OCI-LY7 (cell line): ENCODE data around the gene MGA. TPM values are rescaled to one million over a fixed set of nuclear protein-coding genes. Genes with fewer than 3 reads are reported as not detected.
A peak's percentile ranks its signal among the peaks of the same experiment; 100 is the strongest.

Experiments
- BruUV-seq: library from RNA; stranded (reverse); fragments of 400-500 nt; replicated peaks from 2 replicates; lab custom pipeline; 2021; lab: Mats Ljungman, UMichigan
- CTCF ChIA-PET: fragments of 300-600 bp; sonication (Branson Sonifier 250); formaldehyde crosslinking; loops from one replicate; lab custom pipeline; 2022; ENCODE audit warnings: antibody characterized with exemption; ENCODE audit not compliant: unreplicated experiment; lab: Charles Lee
- POLR2A ChIA-PET: fragments of 300-600 bp; sonication (Branson Sonifier 250); formaldehyde crosslinking; loops from one replicate; lab custom pipeline; 2022; ENCODE audit warnings: antibody characterized with exemption; lab: Charles Lee
- DNase-seq: peaks from one replicate; pipeline ENCODE4 v3.0.0-alpha.2; 2015; ENCODE audit warnings: low spot score
- H2AFZ ChIP-seq: fragments of 200-600 bp; sonication (generic), shearing (Covaris generic); 2 replicates; pipeline ENCODE4 v1.6.1; 2014; ENCODE audit warnings: mild to moderate bottlenecking, antibody characterized with exemption, low read length, moderate library complexity
- H3K27ac ChIP-seq: fragments of 200-600 bp; sonication (generic); 2 replicates; pipeline ENCODE4 v1.5.1; 2014; ENCODE audit warnings: mixed run types, low read depth, mild to moderate bottlenecking, moderate library complexity, low read length, inconsistent platforms; ENCODE audit not compliant: poor library complexity, severe bottlenecking
- H3K36me3 ChIP-seq: fragments of 200-600 bp; sonication (generic); 2 replicates; pipeline ENCODE4 v1.6.1; 2014; ENCODE audit warnings: mild to moderate bottlenecking, antibody characterized with exemption, low read length, moderate library complexity, mixed read lengths; ENCODE audit not compliant: insufficient read depth
- H3K4me1 ChIP-seq: fragments of 200-600 bp; sonication (generic); 2 replicates; pipeline ENCODE4 v1.5.1; 2014; ENCODE audit warnings: mild to moderate bottlenecking, low read length; ENCODE audit not compliant: insufficient read depth, poor library complexity, severe bottlenecking
- H3K4me2 ChIP-seq: fragments of 200-600 bp; sonication (generic); 2 replicates; pipeline ENCODE4 v1.6.1; 2014; ENCODE audit warnings: mild to moderate bottlenecking, low read length
- H3K4me3 ChIP-seq: fragments of 200-600 bp; sonication (generic); 2 replicates; pipeline ENCODE4 v1.5.1; 2014; ENCODE audit warnings: mild to moderate bottlenecking, low read depth, low read length; ENCODE audit not compliant: poor library complexity, severe bottlenecking
- H3K79me2 ChIP-seq: fragments of 200-600 bp; sonication (generic); 2 replicates; pipeline ENCODE4 v1.6.1; 2016; ENCODE audit warnings: low read depth, mild to moderate bottlenecking, low read length, moderate library complexity, mixed read lengths; ENCODE audit not compliant: insufficient read depth
- H3K9me2 ChIP-seq: fragments of 200-600 bp; sonication (generic); 2 replicates; pipeline ENCODE4 v1.6.1; 2016; ENCODE audit warnings: mild to moderate bottlenecking, low read length, mixed read lengths; ENCODE audit not compliant: insufficient read depth
- H3K9me3 ChIP-seq: fragments of 200-600 bp; sonication (generic); 2 replicates; pipeline ENCODE4 v1.6.1; 2014; ENCODE audit warnings: mild to moderate bottlenecking, mixed run types, low read length, mixed read lengths
- H4K20me1 ChIP-seq: fragments of 200-600 bp; sonication (generic); 2 replicates; pipeline ENCODE4 v1.6.1; 2014; ENCODE audit warnings: mild to moderate bottlenecking, antibody characterized with exemption, low read length, moderate library complexity, mixed read lengths; ENCODE audit not compliant: insufficient read depth
- CTCF ChIP-seq: fragments of 200-600 bp; sonication (generic); conservative IDR thresholded peaks from 2 replicates; pipeline ENCODE4 v1.5.1; 2014; ENCODE audit warnings: mild to moderate bottlenecking, antibody characterized with exemption, low read length, moderate library complexity, mixed read lengths
- EZH2phosphoT487 ChIP-seq: fragments of 200-600 bp; sonication (generic); IDR thresholded peaks from 2 replicates; pipeline ENCODE4 v1.6.1; 2018; ENCODE audit warnings: low read depth, borderline replicate concordance, mild to moderate bottlenecking, mixed run types, antibody characterized with exemption, low read length, moderate library complexity, mixed read lengths
- intact Hi-C: fragments of 100-400 bp; cut with micrococcal nuclease; formaldehyde crosslinking; loops from one replicate; pipeline ENCODE4 v1.10.0; 2022; ENCODE audit not compliant: unreplicated experiment
- total RNA-seq, 2 experiments: library from RNA; depleted of rRNA in 1 of 2; stranded (reverse); fragments of >200 nt in 1 of 2; shearing (Covaris generic) in 1 of 2; gene quantifications; 2 replicates each; pipeline ENCODE4 v1.2.3, GENCODE V29; 2014 to 2022

The MGA gene
- total RNA-seq, 2 experiments from 2014 or later, result 48.8 to 59.1 TPM

- Histone ChIP-seq H3K9me3 (no peaks in the 10 kb centered on the region), H3K4me2 (peak overlapping the region; percentile 93), H3K79me2 (peaks cover 6% of the 10 kb centered on the region; the same call in 1 of the 2 replicates), H3K4me1 (peaks cover 65% of the 10 kb centered on the region), H3K36me3 (no peaks in the 10 kb centered on the region), H4K20me1 (0 out of 2 replicates have a peak, but pooled peaks cover 6% of the 10 kb centered on the region), H3K27ac (no peak overlapping the region), H2AFZ (no peak overlapping the region), H3K9me2 (no peaks in the 10 kb centered on the region), H3K4me3 (peak overlapping the region; percentile 78)
- ChIA-PET CTCF (interaction anchor here (4.0 kb wide), 1 partner anchor 35 kb away, joined by 67 read pairs; no protein-coding TSS in a partner anchor), POLR2A (interaction anchor here (1.0 to 3.2 kb wide), 3 partner anchors 11 to 34 kb away, joined by 3 to 22 read pairs (median 3); no protein-coding TSS in a partner anchor)
- TF ChIP-seq CTCF, result no peak
- no peak for TF ChIP-seq EZH2phosphoT487
- intact Hi-C loops, result loop anchor here (2.0 kb wide), 2 partner anchors 19 to 79 kb away; no protein-coding TSS in a partner anchor
- DNase-seq, result peak; percentile 41
- BruUV-seq, result no TSS peak
Measured at GRCh38 chr15:41775651-41776050, 115.4 kb downstream of the MGA start.

DNA sequence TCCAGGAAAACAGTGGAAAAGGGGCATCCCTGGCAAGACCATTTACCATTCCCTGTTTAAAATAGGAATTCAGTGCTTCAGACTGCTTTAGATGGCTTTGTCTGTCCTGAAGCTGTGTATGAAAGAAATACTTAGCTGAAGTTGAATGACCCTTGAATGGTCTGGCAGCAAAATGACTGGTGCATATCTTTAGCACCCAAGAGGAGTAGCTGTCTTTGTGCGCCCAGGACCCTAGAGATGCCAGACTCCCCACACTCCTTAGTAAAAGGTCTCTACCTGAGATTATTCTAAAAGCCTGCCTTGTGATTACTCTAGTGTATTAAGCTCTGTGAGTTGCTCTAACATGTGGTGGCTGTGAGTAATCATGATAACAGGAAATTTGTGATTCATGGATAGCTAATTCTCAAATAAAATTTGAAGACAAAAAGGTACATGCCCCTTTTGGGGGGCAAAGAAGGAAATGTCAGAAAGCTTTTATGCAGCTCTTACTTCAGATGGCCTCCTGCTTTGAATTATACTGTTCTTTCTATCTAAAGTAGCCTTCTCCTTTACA lies 117.3 kb downstream of the MGA start:
- POLR2A ChIA-PET, result interaction anchor here (0.8 to 1.3 kb wide), 2 partner anchors 19 to 82 kb away, joined by 3 read pairs; no protein-coding TSS in a partner anchor
- Histone ChIP-seq H4K20me1 (0 out of 2 replicates have a peak, but pooled peaks cover 6% of the 10 kb centered on the region), H3K27ac (no peak overlapping the region), H3K4me3 (no peak overlapping the region), H3K36me3 (no peaks in the 10 kb centered on the region), H3K9me2 (no peaks in the 10 kb centered on the region), H2AFZ (no peak overlapping the region), H3K9me3 (no peaks in the 10 kb centered on the region), H3K4me1 (peaks cover 84% of the 10 kb centered on the region), H3K4me2 (peak overlapping the region; percentile 25), H3K79me2 (peaks cover 9% of the 10 kb centered on the region; the same call in 1 of the 2 replicates)
- no peak for DNase-seq
- BruUV-seq, result no TSS peak
- TF ChIP-seq EZH2phosphoT487, result no peak
- no peak for TF ChIP-seq CTCF
- intact Hi-C loops, result no loop called here
- CTCF ChIA-PET, result interaction anchor here (0.6 to 1.2 kb wide), 2 partner anchors 211 to 220 kb away, joined by 3 read pairs; no protein-coding TSS in a partner anchor

GRCh38 chr15:41778521-41778920 lies 118.3 kb downstream of the MGA start:
- intact Hi-C loops, result no loop called here
- DNase-seq, result no peak
- POLR2A ChIA-PET, result interaction anchor here (0.5 to 1.3 kb wide), 4 partner anchors 10 to 584 kb away, joined by 3 to 6 read pairs (median 4); no protein-coding TSS in a partner anchor
- Histone ChIP-seq H3K4me2 (peak overlapping the region; percentile 25; the same call in 1 of the 2 replicates), H3K4me3 (no peak overlapping the region), H3K9me2 (no peaks in the 10 kb centered on the region), H3K27ac (peak overlapping the region; percentile 1), H3K9me3 (no peaks in the 10 kb centered on the region), H2AFZ (no peak overlapping the region), H3K36me3 (no peaks in the 10 kb centered on the region), H4K20me1 (0 out of 2 replicates have a peak, but pooled peaks cover under 1% of the 10 kb centered on the region), H3K4me1 (peaks cover 85% of the 10 kb centered on the region), H3K79me2 (peaks cover 9% of the 10 kb centered on the region; the same call in 1 of the 2 replicates)
- BruUV-seq, result no TSS peak
- TF ChIP-seq EZH2phosphoT487 (no peak), CTCF (no peak)
- CTCF ChIA-PET, result interaction anchor here (0.8 kb wide), 1 partner anchor 31 kb away, joined by 3 read pairs; no protein-coding TSS in a partner anchor
